CD4-positive, alpha-beta T cell treated with Interleukin-10 for 1 hour (primary cell): ENCODE data around the gene DNM3.

ENCODE experiments used
- DNase-seq: peaks from one replicate; pipeline ENCODE4 v3.0.0-alpha.2; 2020

Gene DNM3

DNA sequence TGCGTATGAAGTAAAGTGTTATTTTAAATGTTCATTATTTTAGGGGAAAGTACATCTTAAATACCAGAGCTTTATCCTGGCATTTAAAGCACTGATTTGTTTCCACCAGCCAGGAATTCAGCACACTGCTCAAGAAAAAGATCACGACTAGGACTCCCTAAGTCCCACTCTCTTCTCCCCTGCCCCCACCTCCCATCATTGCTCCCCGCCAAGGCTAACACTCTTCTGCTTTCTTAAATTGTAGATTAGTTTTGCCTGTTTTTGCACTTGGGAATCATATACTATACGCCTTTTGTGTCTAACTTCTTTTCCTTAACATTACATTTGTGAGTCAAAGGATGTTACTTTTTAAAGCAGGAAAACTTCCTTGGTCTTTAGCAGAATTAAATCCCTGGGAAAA, 541.7 kb downstream of the DNM3 start:
- DNase-seq: no peak

DNA sequence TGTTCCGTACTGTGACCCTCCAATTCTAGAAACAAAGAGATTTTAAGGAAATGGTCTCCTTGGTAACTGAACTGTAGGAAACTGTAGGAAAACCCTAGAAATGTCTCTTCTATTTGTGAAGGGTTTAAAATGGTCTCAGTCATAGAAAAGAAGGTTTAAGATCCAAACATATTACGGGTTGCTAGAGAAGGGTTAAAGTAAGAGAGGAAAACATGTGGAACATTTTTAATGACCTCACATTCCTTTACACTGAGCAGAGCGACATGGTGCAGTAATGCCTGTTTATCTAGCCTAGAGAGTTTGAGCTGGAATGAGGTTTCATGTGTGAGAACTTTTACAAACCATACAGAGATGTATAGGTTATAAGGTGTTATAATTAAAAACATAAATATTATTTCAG, 542.2 kb downstream of the DNM3 start:
- DNase-seq: no peak

DNA sequence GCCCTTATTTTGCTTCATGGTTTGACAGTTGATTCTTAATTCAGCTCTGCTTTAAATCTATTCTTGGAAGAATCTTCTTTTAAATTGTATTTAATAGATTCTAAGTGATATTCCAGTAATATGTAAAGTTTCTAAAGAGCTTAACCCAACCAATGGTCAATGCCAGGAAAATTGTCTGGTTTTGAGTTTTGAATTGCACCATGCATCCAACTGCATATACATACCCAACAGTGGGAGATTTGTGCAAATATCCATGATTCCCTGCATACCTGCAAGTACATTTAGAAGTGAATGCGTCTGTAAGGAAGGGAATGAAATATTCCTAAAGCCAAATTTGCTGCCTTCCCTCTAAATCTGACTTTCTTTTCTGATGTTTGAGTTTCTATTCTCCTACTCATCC, 543.4 kb downstream of the DNM3 start:
- DNase-seq: no peak

DNA sequence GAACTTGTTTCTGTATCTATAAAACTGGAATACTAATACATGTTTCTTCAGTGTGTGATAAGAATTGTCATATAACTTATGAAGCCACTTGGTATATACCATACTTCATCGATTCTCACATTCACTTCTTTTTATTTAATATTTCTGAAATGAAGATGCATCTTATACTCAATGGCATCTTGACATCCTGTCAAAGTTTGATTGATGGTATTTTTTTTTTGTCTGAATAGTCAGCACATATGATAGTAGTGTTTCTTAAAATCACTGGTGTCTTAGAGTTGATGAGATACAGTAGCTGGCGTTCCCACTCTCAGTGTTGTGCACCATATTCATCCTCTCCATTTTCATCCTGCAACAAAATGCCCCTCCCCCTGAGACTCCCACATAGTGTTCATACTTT, 544.7 kb downstream of the DNM3 start:
- DNase-seq: no peak

- DNase-seq: no peak
Measured at GRCh38 chr1:172388490-172388889, 547.2 kb downstream of the DNM3 start.

GRCh38 chr1:172390301-172390682, 549.0 kb downstream of the DNM3 start:
- DNase-seq: no peak

GRCh38 chr1:172390683-172391551, 549.6 kb downstream of the DNM3 start:
- DNase-seq: no peak

- no peak for DNase-seq
Measured at GRCh38 chr1:172391976-172392375, 550.7 kb downstream of the DNM3 start.

- no peak for DNase-seq
Measured at GRCh38 chr1:172393354-172393753, 552.1 kb downstream of the DNM3 start.

GRCh38 chr1:172394141-172394751, 552.9 kb downstream of the DNM3 start:
- DNase-seq: peak; percentile 75

DNA sequence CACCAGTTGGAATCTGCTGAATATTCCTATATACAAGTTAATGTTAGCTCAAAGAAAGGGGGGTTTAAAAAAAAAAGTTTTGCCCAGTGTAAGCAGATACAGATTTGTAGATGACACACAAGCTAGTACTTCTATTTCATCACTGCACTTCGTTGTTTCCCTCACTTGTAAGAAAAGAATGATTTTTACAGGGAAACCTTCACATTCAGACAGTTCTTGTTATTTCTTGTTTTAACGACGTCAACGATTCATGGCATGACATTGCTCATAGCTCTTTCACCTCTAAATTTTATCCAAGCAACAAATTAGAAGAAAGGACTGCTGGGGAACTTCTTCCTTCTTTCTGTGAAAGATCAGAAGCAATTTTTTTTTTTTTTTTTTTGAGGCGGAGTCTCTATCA, 553.5 kb downstream of the DNM3 start:
- DNase-seq: no peak

GRCh38 chr1:172395576-172395975, 554.3 kb downstream of the DNM3 start:
- no peak for DNase-seq

GRCh38 chr1:172397221-172397620, 555.9 kb downstream of the DNM3 start:
- no peak for DNase-seq

DNA sequence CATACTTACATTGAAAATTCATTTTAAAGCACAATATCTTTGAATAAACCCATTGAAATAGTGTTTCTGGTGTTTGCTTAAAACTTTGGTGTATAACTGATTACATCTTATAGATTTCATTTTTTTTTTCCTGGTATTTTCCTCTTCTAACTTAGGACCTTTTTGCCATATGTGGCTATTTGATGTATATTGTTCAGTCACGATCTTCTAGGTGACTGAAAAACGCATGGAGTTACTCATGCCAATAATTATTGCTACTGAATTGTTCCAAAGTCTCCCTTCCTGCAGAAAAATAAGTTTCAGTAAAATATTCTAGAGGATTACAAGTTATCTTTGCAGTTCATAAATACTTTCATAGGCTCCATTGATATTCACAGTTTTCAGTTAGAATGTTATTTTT, 556.3 kb downstream of the DNM3 start:
- no peak for DNase-seq

- DNase-seq: no peak
Measured at GRCh38 chr1:172398193-172398592, 556.9 kb downstream of the DNM3 start.

GRCh38 chr1:172398970-172399755, 557.9 kb downstream of the DNM3 start:
- DNase-seq: peak; percentile 54

- no peak for DNase-seq
Measured at GRCh38 chr1:172399756-172400721, 558.7 kb downstream of the DNM3 start.

GRCh38 chr1:172400722-172401105, 559.4 kb downstream of the DNM3 start:
- no peak for DNase-seq

- no peak for DNase-seq
Measured at GRCh38 chr1:172401477-172401876, 560.2 kb downstream of the DNM3 start.

DNA sequence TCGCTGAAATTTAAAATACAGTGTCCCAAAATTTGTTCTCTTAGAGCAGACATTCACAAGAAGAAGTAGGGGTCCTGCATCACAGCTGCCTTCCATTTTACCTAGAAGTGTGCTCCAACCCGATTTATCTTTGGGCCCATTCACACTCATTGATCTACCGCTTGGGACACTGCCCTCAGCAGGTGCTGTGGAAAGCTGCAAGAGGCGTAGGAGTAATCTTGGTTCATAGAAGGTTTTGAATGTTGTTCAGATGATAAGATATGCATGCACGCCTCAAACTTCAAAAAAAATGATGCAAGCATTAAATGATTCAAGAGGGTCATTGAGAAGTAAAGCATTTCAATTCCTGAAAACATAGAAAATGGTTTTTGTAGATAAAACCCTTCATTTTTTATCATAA, 560.6 kb downstream of the DNM3 start:
- DNase-seq: no peak

GRCh38 chr1:172402878-172403569, 561.7 kb downstream of the DNM3 start:
- no peak for DNase-seq

GRCh38 chr1:172404121-172404520, 562.8 kb downstream of the DNM3 start:
- no peak for DNase-seq
